Upper lobe of left lung (tissue), 6 donors: ENCODE results near the gene PHF21A. TPM values are rescaled to one million over a fixed set of nuclear protein-coding genes. Genes with fewer than 3 reads are reported as not detected.
A peak's percentile ranks its signal among the peaks of the same experiment; 100 is the strongest.
"Not testable (repeated sequence)": the region's sequence is repeated elsewhere in the genome, so short reads cannot be mapped to it uniquely, and the experiment has no call there.

Experiments
- ATAC-seq, 2 donors: fragments of 200-7000 bp; cut with Tn5 transposase; one replicate each; pipeline ENCODE4 v1.9.1; 2022; ENCODE audit warnings: mild to moderate bottlenecking in 2 of 2, moderate library complexity in 2 of 2; ENCODE audit not compliant: low FRiP score in 2 of 2
- DNase-seq, 2 donors: peaks; one replicate each; pipeline ENCODE4 v3.0.0-alpha.2; 2019 to 2020
- H3K27ac ChIP-seq, 4 donors: fragments of 200-600 bp; sonication (generic); one replicate each; pipeline ENCODE4 v1.5.1; 2016 to 2019
- H3K27me3 ChIP-seq, 4 donors: fragments of 200-600 bp; sonication (generic); one replicate each; pipeline ENCODE4 v1.5.1; 2017 to 2019
- H3K36me3 ChIP-seq, 4 donors: fragments of 200-600 bp; sonication (generic); one replicate each; pipeline ENCODE4 v1.5.1; 2016 to 2019
- H3K4me1 ChIP-seq, 4 donors: fragments of 200-600 bp; sonication (generic); one replicate each; pipeline ENCODE4 v1.5.1; 2018 to 2019
- H3K4me3 ChIP-seq, 4 donors: fragments of 200-600 bp; sonication (generic); one replicate each; pipeline ENCODE4 v1.5.1; 2017 to 2019; ENCODE audit warnings: mild to moderate bottlenecking in 2 of 4, moderate library complexity in 1 of 4
- H3K9me3 ChIP-seq, 4 donors: fragments of 200-600 bp; sonication (generic); one replicate each; pipeline ENCODE4 v1.5.1; 2018 to 2019
- CTCF ChIP-seq, 6 experiments: fragments of 450-650 bp in 4 of 6; fragments of 200-600 bp in 2 of 6; sonication (generic) in 2 of 6; IDR thresholded peaks; one replicate each; pipeline ENCODE4 v1.5.1; 2016 to 2019; ENCODE audit warnings: antibody characterized with exemption in 6 of 6
- EP300 ChIP-seq, 4 donors: sonication (generic); formaldehyde crosslinking; IDR thresholded peaks; one replicate each; pipeline ENCODE4 v1.5.1; 2017; ENCODE audit warnings: antibody characterized with exemption in 4 of 4, control low read depth in 2 of 4
- POLR2A ChIP-seq, 4 donors: fragments of 450-650 bp; IDR thresholded peaks; one replicate each; pipeline ENCODE4 v1.5.1; 2016 to 2017; ENCODE audit warnings: antibody characterized with exemption in 4 of 4, mild to moderate bottlenecking in 2 of 4
- POLR2AphosphoS5 ChIP-seq, 2 donors: sonication (generic); formaldehyde crosslinking; IDR thresholded peaks; one replicate each; pipeline ENCODE4 v1.5.1; 2017; ENCODE audit warnings: antibody characterized with exemption in 2 of 2
- WGBS, 2 donors: methylation state at CpG; one replicate each; pipeline ENCODE4 v1.1.5; 2017 to 2018; 5-methylcytosine and 5-hydroxymethylcytosine counted together
- total RNA-seq, 6 donors: library from RNA; depleted of rRNA in 4 of 6; stranded (reverse); fragments of >200 nt in 4 of 6; gene quantifications; one replicate each; pipeline versions ENCODE4 v1.1.0 to v1.2.1, GENCODE V29; 2016 to 2021
- donor health status: DM: no; HTN: no; CAD: no; lungs with moderate emphysema.
- donor health status: DM: no; HTN: yes; CAD: no; lungs with severe emphysema.

Gene PHF21A
- total RNA-seq, 6 donors from 2014 or later = 21.1 to 99.5 (median 52.2) TPM

DNA sequence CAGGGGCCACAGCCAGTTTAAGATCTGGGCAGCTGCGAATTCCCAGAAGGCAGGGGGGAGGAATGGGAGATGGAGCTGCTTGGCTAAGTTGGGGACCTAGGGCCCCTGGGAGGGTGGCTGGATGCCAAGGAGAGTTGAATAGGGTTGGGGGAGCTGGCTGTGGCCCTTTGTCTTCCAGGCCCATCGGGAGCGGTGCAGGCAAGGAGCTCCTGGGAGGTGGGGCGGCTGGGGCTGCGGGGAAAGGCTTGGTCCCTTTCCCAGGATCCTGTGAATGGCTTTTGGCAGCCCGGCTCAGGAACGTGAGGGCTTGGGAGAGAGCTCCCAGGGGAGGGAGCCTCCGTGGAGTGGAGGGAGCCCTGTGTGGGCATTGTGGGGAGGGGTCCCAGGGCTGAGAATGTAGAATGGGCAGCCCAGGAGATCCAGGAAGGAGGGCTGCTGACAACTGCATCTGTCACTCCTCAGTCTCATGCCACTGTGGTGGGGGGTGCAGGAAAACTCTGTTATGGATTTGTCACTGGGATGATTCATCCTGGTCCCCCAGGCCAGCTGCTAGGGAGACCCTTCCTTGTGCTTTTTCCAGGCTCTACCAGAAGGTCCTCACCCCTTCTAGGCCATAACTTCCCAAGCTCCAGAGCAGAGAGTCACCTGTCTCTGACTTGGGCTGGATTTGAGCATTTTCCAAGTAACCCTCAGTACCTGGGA, 220.2 kb downstream of the PHF21A start:
- WGBS, 2 donors = 42 to 47% methylated on average over 8 of the region's 8 CpGs
- Histone ChIP-seq H3K9me3 (no peaks in the 10 kb centered on the region), H3K36me3 (peaks cover 0 to 11% (median 3%) of the 10 kb centered on the region in 4 donors), H3K4me1 (peaks cover 18 to 31% (median 20%) of the 10 kb centered on the region in 4 donors), H3K27me3 (peaks cover 0 to 2% (median 0%) of the 10 kb centered on the region in 4 donors), H3K27ac (no peak overlapping the region), H3K4me3 (peak overlapping the region in 3 of 4 donors; percentile 46 to 67 (median 61))
- ATAC-seq = no peak
- TF ChIP-seq POLR2AphosphoS5 (IDR thresholded peaks at IDR 0.05) (no peak), POLR2A (IDR thresholded peaks at IDR 0.05) (no peak), CTCF (IDR thresholded peaks at IDR 0.05) (no peak), EP300 (IDR thresholded peaks at IDR 0.05) (no peak)
- DNase-seq = no peak

GRCh38 chr11:45900175-45900800, 221.0 kb downstream of the PHF21A start:
- not testable (repeated sequence) for H3K27me3 ChIP-seq, H3K9me3 ChIP-seq, H3K27ac ChIP-seq
- DNase-seq (peak in 1 of 2 donors; percentile 87), ATAC-seq (peak in 1 of 2 donors; percentile 2)
- Histone ChIP-seq H3K4me1 (peaks cover 18 to 31% (median 20%) of the 10 kb centered on the region in 4 donors), H3K36me3 (peaks cover 0 to 11% (median 3%) of the 10 kb centered on the region in 4 donors), H3K4me3 (peak overlapping the region; percentile 16 to 67 (median 54))
- WGBS, 2 donors = 9 to 11% methylated on average over 14 to 20 of the region's 59 CpGs

- peak; percentile 81 to 93 for DNase-seq
- TF ChIP-seq POLR2A (IDR thresholded peaks at IDR 0.05) (no peak), POLR2AphosphoS5 (IDR thresholded peaks at IDR 0.05) (no peak)
- Histone ChIP-seq H3K36me3 (peaks cover 0 to 9% (median 3%) of the 10 kb centered on the region in 4 donors), H3K27ac (peak overlapping the region in 2 of 4 donors; percentile 35 to 41), H3K4me1 (peaks cover 18 to 31% (median 20%) of the 10 kb centered on the region in 4 donors), H3K4me3 (peak overlapping the region; percentile 36 to 67 (median 54)), H3K27me3 (peaks cover 0 to 2% (median 0%) of the 10 kb centered on the region in 4 donors), H3K9me3 (no peaks in the 10 kb centered on the region)
- ATAC-seq = peak; percentile 76 to 90
- 0 to 3% methylated on average over 10 to 53 of the region's 62 CpGs for WGBS, 2 donors
Observed at GRCh38 chr11:45899448-45900174, 221.6 kb downstream of the PHF21A start.

DNA sequence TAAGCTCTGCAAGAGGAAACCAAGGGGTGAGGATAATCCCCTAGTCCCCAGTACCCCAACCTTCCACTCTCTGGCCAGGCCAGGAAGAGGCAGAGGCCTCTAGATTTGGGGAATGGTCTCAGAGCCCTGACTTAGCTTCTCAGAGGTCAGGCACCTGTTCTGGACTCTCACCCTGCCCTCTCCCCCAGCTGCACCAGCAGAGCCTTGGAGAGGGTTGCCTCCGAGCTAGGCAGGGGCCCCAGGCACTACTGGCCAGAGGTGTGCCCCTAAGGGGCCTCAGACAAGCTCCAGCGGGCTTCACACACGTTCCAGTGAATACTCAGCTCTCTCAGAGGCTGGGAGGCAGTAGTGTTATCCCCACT, 222.2 kb downstream of the PHF21A start:
- 7 to 15% methylated on average over 3 of the region's 3 CpGs for WGBS, 2 donors
- peaks cover 18 to 31% (median 20%) of the 10 kb centered on the region in 4 donors for H3K4me1 ChIP-seq
- no peak overlapping the region for H3K27ac ChIP-seq
- H3K27me3 ChIP-seq = peaks cover 0 to 2% (median 0%) of the 10 kb centered on the region in 4 donors
- H3K9me3 ChIP-seq = no peaks in the 10 kb centered on the region
- H3K4me3 ChIP-seq = peak overlapping the region in 3 of 4 donors; percentile 46 to 67 (median 61)
- H3K36me3 ChIP-seq = peaks cover 0 to 9% (median 3%) of the 10 kb centered on the region in 4 donors
- TF ChIP-seq POLR2AphosphoS5 (IDR thresholded peaks at IDR 0.05) (no peak), POLR2A (IDR thresholded peaks at IDR 0.05) (no peak), EP300 (IDR thresholded peaks at IDR 0.05) (no peak), CTCF (IDR thresholded peaks at IDR 0.05) (no peak)
- no peak for DNase-seq
- no peak for ATAC-seq

DNA sequence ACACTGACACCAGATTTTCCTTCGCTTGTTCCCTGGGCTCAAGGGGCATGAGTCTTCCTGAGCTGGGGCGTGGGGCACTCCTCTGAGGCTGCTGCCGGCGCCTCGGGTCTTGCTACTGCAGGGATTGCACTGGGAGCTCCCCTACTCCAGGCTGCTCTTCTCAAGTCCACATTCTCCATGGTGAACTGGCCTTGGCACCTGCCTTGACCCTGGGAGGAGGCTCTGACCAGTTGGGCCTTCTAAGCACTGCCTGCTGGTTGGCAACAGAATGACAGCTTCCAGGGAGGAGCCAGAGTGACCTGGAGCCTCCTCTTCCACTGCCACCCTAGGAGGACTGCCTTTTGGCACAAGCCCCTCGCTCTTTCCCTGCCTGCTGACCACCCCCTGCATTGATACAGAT, 223.7 kb downstream of the PHF21A start:
- TF ChIP-seq EP300 (IDR thresholded peaks at IDR 0.05) = no peak
- TF ChIP-seq CTCF (IDR thresholded peaks at IDR 0.05) = no peak
- no peak for TF ChIP-seq POLR2A (IDR thresholded peaks at IDR 0.05)
- TF ChIP-seq POLR2AphosphoS5 (IDR thresholded peaks at IDR 0.05) = no peak
- Histone ChIP-seq H3K36me3 (peaks cover 0 to 2% (median under 1%) of the 10 kb centered on the region in 4 donors), H3K27me3 (peaks cover 0 to 2% (median 0%) of the 10 kb centered on the region in 4 donors), H3K9me3 (no peaks in the 10 kb centered on the region), H3K4me1 (peaks cover 18 to 31% (median 20%) of the 10 kb centered on the region in 4 donors), H3K4me3 (no peak overlapping the region), H3K27ac (no peak overlapping the region)
- WGBS, 2 donors = 90 to 94% methylated on average over 3 to 6 of the region's 6 CpGs
- ATAC-seq (no peak), DNase-seq (no peak)
